SK-N-SH (cell line): Measurements from ENCODE around the gene CCT2. TPM values are rescaled to one million over a fixed set of nuclear protein-coding genes. Genes with fewer than 3 reads are reported as not detected.

Source experiments
- CTCF ChIA-PET: fragments of 300-600, 350-600 bp; formaldehyde crosslinking; extraction: SDS; loops from one replicate; lab custom pipeline; 2021; lab: Yijun Ruan, JAX
- POLR2A ChIA-PET: fragments of 350-600 bp; sonication (Branson Sonifier 250); formaldehyde crosslinking; extraction: SDS; loops from one replicate; lab custom pipeline; 2020; ENCODE audit warnings: antibody characterized with exemption, inconsistent platforms; lab: Yijun Ruan, JAX
- DNase-seq: peaks from one replicate; pipeline ENCODE4 v3.0.0; 2012
- H2AFZ ChIP-seq: fragments of 200-600 bp; sonication (generic); 2 replicates; pipeline ENCODE4 v1.8.1; 2016; ENCODE audit warnings: antibody characterized with exemption, mild to moderate bottlenecking, low read depth
- H3F3A ChIP-seq: fragments of 200-600 bp; sonication (generic); replicated peaks from 2 replicates; pipeline ENCODE3; 2016; ENCODE audit warnings: antibody characterized with exemption, mild to moderate bottlenecking; ENCODE audit not compliant: insufficient read depth
- H3K27ac ChIP-seq, 2 experiments: fragments of 200-500 bp in 1 of 2; fragments of 200-600 bp in 1 of 2; sonication (Bioruptor generic) in 1 of 2; sonication (generic), shearing (Covaris generic) in 1 of 2; 2 replicates each; pipeline versions ENCODE4 v1.5.1 to v1.6.1; 2014 to 2016; ENCODE audit warnings: low read depth in 2 of 2, inconsistent platforms in 1 of 2, low read length in 1 of 2, mild to moderate bottlenecking in 1 of 2, mixed read lengths in 1 of 2
- H3K27me3 ChIP-seq: fragments of 200-600 bp; sonication (generic), shearing (Covaris generic); 2 replicates; pipeline ENCODE4 v1.6.1; 2016; ENCODE audit warnings: mixed run types; ENCODE audit not compliant: insufficient read depth
- H3K36me3 ChIP-seq, 2 experiments: fragments of 200-500 bp in 1 of 2; fragments of 200-600 bp in 1 of 2; sonication (Bioruptor generic) in 1 of 2; sonication (generic) in 1 of 2; replicated peaks in 1 of 2; 2 replicates each; pipeline versions ENCODE3 to v1.5.1; 2014 to 2016; ENCODE audit warnings: low read length in 1 of 2, mild to moderate bottlenecking in 1 of 2; ENCODE audit not compliant: insufficient read depth in 2 of 2, control insufficient read depth in 1 of 2
- H3K4me1 ChIP-seq, 2 experiments: fragments of 200-500 bp in 1 of 2; fragments of 200-600 bp in 1 of 2; sonication (Bioruptor generic) in 1 of 2; sonication (generic), shearing (Covaris generic) in 1 of 2; 2 replicates each; pipeline versions ENCODE4 v1.5.1 to v1.6.1; 2014 to 2016; ENCODE audit warnings: low read depth in 1 of 2, low read length in 1 of 2, mixed run types in 1 of 2; ENCODE audit not compliant: insufficient read depth in 2 of 2, control insufficient read depth in 1 of 2
- H3K4me2 ChIP-seq: fragments of 200-600 bp; sonication (generic), shearing (Covaris generic); 2 replicates; pipeline ENCODE4 v1.6.1; 2017; ENCODE audit warnings: mixed run types
- H3K4me3 ChIP-seq, 2 experiments: fragments of 200-500 bp in 1 of 2; fragments of 200-600 bp in 1 of 2; sonication (Bioruptor generic) in 1 of 2; sonication (generic), shearing (Covaris generic) in 1 of 2; 2 replicates each; pipeline versions ENCODE4 v1.5.1 to v1.8.1; 2014 to 2016; ENCODE audit warnings: low read depth in 2 of 2, inconsistent platforms in 1 of 2, low read length in 1 of 2, mild to moderate bottlenecking in 1 of 2, mixed read lengths in 1 of 2, moderate library complexity in 1 of 2
- H3K79me2 ChIP-seq: fragments of 200-600 bp; sonication (generic); 2 replicates; pipeline ENCODE4 v1.8.1; 2017; ENCODE audit warnings: mild to moderate bottlenecking; ENCODE audit not compliant: insufficient read depth
- H3K9ac ChIP-seq: fragments of 200-600 bp; sonication (generic); 2 replicates; pipeline ENCODE4 v1.6.1; 2017; ENCODE audit warnings: mixed run types
- H3K9me2 ChIP-seq: fragments of 200-600 bp; sonication (generic); 2 replicates; pipeline ENCODE4 v1.6.1; 2017; ENCODE audit warnings: mixed run types
- H3K9me3 ChIP-seq: fragments of 200-600 bp; sonication (generic); 2 replicates; pipeline ENCODE4 v1.6.1; 2017; ENCODE audit warnings: mixed run types, mild to moderate bottlenecking, moderate library complexity
- H4K20me1 ChIP-seq: fragments of 200-600 bp; sonication (generic); 2 replicates; pipeline ENCODE4 v1.6.1; 2017; ENCODE audit warnings: mild to moderate bottlenecking, mixed run types; ENCODE audit not compliant: insufficient read depth
- CTCF ChIP-seq: fragments of 200-600 bp; sonication (generic); IDR thresholded peaks from 2 replicates; pipeline ENCODE4 v1.6.1; 2017; ENCODE audit warnings: antibody characterized with exemption, mild to moderate bottlenecking, moderate library complexity
- EZH2phosphoT487 ChIP-seq: fragments of 200-600 bp; sonication (generic); IDR thresholded peaks from 2 replicates; pipeline ENCODE4 v1.6.1; 2017; ENCODE audit warnings: low read depth, mixed run types, mild to moderate bottlenecking, antibody characterized with exemption, moderate library complexity, borderline replicate concordance
- FOXJ3 ChIP-seq: sonication (generic); formaldehyde crosslinking; IDR thresholded peaks from 2 replicates; pipeline ENCODE4 v1.5.1; 2020; ENCODE audit warnings: mild to moderate bottlenecking, missing genetic modification reagents
- FOXM1 ChIP-seq: IDR thresholded peaks from 2 replicates; pipeline ENCODE4 v1.4.0; 2012; ENCODE audit warnings: low read depth, mild to moderate bottlenecking
- JUND ChIP-seq: IDR thresholded peaks from 2 replicates; pipeline ENCODE4 v1.4.0; 2012
- MAX ChIP-seq: IDR thresholded peaks from 2 replicates; pipeline ENCODE4 v1.4.0; 2012; ENCODE audit warnings: low read depth
- MEF2A ChIP-seq: IDR thresholded peaks from 2 replicates; pipeline ENCODE4 v1.4.0; 2012; ENCODE audit warnings: low read depth, borderline replicate concordance
- MXI1 ChIP-seq: IDR thresholded peaks from 2 replicates; pipeline ENCODE4 v1.6.1; 2012; ENCODE audit warnings: mild to moderate bottlenecking, low read depth, low read length, improper control_type of control experiment
- NFIC ChIP-seq: IDR thresholded peaks from 2 replicates; pipeline ENCODE4 v1.4.0; 2012; ENCODE audit warnings: borderline replicate concordance
- NRF1 ChIP-seq: IDR thresholded peaks from 2 replicates; pipeline ENCODE4 v1.6.1; 2012; ENCODE audit warnings: low read depth, mild to moderate bottlenecking, low read length
- PBX3 ChIP-seq: IDR thresholded peaks from 2 replicates; pipeline ENCODE4; 2012
- RAD21 ChIP-seq: IDR thresholded peaks from 2 replicates; pipeline ENCODE4 v1.6.1; 2012; ENCODE audit warnings: mild to moderate bottlenecking, low read length
- RFX5 ChIP-seq: IDR thresholded peaks from 2 replicates; pipeline ENCODE4 v1.6.1; 2012; ENCODE audit warnings: mild to moderate bottlenecking, improper control_type of control experiment, low read length
- SIN3A ChIP-seq: IDR thresholded peaks from 2 replicates; pipeline ENCODE4 v1.6.1; 2012; ENCODE audit warnings: low read depth, mild to moderate bottlenecking, low read length, moderate library complexity, borderline replicate concordance
- USF2 ChIP-seq: fragments of 150-350 bp; IDR thresholded peaks from 2 replicates; pipeline ENCODE4 v1.6.1; 2017; ENCODE audit warnings: antibody characterized with exemption, low read length, low read depth, borderline replicate concordance
- ZBTB33 ChIP-seq: IDR thresholded peaks from 2 replicates; pipeline ENCODE4 v1.4.0; 2012; ENCODE audit warnings: low read depth, borderline replicate concordance
- WGBS: methylation state at CpG from one replicate; pipeline ENCODE4 v1.1.6; 2017; ENCODE audit warnings: low lambda C conversion rate; 5-methylcytosine and 5-hydroxymethylcytosine counted together
- polyA plus RNA-seq, 3 experiments: library from polyadenylated mRNA; depleted of rRNA; stranded (reverse); fragments of >200 nt; gene quantifications; 2 replicates each; pipeline ENCODE4 v1.2.3, GENCODE V29; 2012

CCT2 gene
- polyA plus RNA-seq, 1 of the 3 experiments (the other 2 are of a cell fraction), result 181 TPM

- peaks cover 7% of the 10 kb centered on the region for H3F3A ChIP-seq
- 74% methylated on average over 3 of the region's 3 CpGs for WGBS
- CTCF ChIA-PET, result interaction anchor here (1.0 to 1.7 kb wide), 2 partner anchors 10 to 11 kb away, joined by 3 to 5 read pairs; no protein-coding TSS in a partner anchor
- H2AFZ ChIP-seq, result no peak overlapping the region
- no peak overlapping the region for H3K9ac ChIP-seq
- no peaks in the 10 kb centered on the region; a peak in 2 of 4 replicates for H3K4me1 ChIP-seq
- DNase-seq, result no peak
- H3K79me2 ChIP-seq, result peaks cover 10% of the 10 kb centered on the region
- no peak overlapping the region for H3K27ac ChIP-seq
- no peaks in the 10 kb centered on the region for H3K9me3 ChIP-seq
- POLR2A ChIA-PET, result no interaction called here
- H3K36me3 ChIP-seq, result peaks cover 55 to 71% of the 10 kb centered on the region in 2 experiments
- no peak overlapping the region for H3K4me2 ChIP-seq
- TF ChIP-seq RFX5, result no peak
- TF ChIP-seq MAX, result no peak
- no peak for TF ChIP-seq MXI1
- TF ChIP-seq EZH2phosphoT487, result no peak
- no peak for TF ChIP-seq JUND
- TF ChIP-seq SIN3A, result no peak
- TF ChIP-seq USF2, result no peak
- no peak for TF ChIP-seq PBX3
- no peak for TF ChIP-seq FOXM1
- H3K4me3 ChIP-seq, result no peak overlapping the region
- no peaks in the 10 kb centered on the region for H3K9me2 ChIP-seq
- H3K27me3 ChIP-seq, result no peaks in the 10 kb centered on the region
- H4K20me1 ChIP-seq, result no peaks in the 10 kb centered on the region
These were observed 9.9 kb upstream of the CCT2 start for GRCh38 chr12:69575346-69575745.

- Histone ChIP-seq H3F3A (peaks cover 12% of the 10 kb centered on the region), H3K9me2 (no peaks in the 10 kb centered on the region), H3K4me1 (peaks cover 0 to 2% of the 10 kb centered on the region in 2 experiments; a peak in 2 of 4 replicates), H2AFZ (no peak overlapping the region), H3K27me3 (no peaks in the 10 kb centered on the region), H4K20me1 (no peaks in the 10 kb centered on the region), H3K4me3 (no peak overlapping the region), H3K36me3 (peaks cover 34 to 45% of the 10 kb centered on the region in 2 experiments), H3K4me2 (no peak overlapping the region), H3K9me3 (no peaks in the 10 kb centered on the region), H3K27ac (no peak overlapping the region), H3K9ac (no peak overlapping the region), H3K79me2 (no peaks in the 10 kb centered on the region; the same call in 1 of the 2 replicates)
- ChIA-PET POLR2A (no interaction called here), CTCF (interaction anchor here (1.5 to 3.1 kb wide), 2 partner anchors 8 to 61 kb away, joined by 3 to 27 read pairs; no protein-coding TSS in a partner anchor)
- DNase-seq, result no peak
- WGBS, result 95% methylated on average over 2 of the region's 2 CpGs
- no peak for TF ChIP-seq CTCF
- TF ChIP-seq RAD21, result no peak
- TF ChIP-seq JUND, result no peak
- no peak for TF ChIP-seq MAX
- no peak for TF ChIP-seq ZBTB33
- TF ChIP-seq USF2, result no peak
- no peak for TF ChIP-seq PBX3
- no peak for TF ChIP-seq NFIC
- TF ChIP-seq NRF1, result no peak
- TF ChIP-seq MEF2A, result no peak
- no peak for TF ChIP-seq FOXJ3 (CRISPR knock-in tag)
These were observed 7.0 kb upstream of the CCT2 start for GRCh38 chr12:69578283-69578682.
